ENCODE results near the gene NEURL1.
"Not testable (repeated sequence)": the region's sequence is repeated elsewhere in the genome, so short reads cannot be mapped to it uniquely, and the experiment has no call there.

The NEURL1 gene

DNA sequence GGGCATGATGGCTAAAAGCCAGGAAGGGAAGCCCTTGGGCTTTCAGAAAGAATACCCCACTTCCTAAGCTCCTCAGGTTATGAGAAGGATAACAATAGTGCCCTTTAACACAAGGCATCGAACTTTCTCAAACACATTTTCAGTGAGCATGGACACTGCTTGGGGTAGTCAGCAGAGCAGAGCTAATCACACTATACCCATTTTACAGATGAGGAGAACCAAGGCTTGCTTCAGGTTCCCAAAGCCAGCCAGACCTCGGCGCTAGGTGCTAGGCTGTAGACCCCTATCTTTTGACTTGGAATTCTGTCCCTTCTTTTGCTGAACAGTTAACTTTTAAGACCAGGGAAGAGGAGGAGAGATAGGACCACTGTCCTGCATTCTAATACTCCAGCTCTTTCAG lies 1.8 kb downstream of the NEURL1 start:
- DNase-seq, result no peak

DNA sequence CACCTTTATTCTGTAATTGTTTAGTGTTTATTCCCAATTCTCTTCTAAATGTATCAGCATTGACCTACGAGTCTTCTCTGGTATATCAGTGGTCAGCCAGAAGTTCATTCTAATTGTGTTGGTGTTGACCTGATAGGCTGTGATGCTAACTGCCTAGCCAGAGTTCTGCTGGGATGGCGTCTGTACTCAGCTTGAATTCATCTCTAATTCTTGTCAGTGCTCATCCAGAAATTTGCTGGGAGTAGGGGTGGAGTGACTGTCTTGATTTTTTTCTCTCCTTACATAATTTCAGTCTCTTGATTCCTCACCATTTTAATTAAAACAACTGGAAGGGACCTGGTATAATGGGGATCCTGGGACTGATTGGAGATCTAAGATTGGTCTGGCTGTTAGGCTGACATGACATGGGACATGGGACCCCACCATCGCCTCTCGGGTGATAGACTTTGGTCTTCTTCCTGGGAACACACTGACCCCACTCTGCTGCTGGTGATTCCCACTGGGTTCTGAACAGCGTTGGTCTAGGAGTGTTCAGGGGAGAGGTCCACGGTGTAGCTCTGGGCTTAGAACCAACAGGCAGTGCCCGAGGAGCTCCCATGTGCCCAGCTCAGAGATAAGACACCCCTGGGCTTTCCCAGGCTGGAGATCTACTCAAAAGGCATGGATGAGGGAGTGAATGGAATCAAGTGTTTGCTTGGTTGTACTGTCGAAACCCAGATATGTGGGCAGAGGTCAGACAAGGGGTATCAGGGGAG lies 3.8 kb downstream of the NEURL1 start:
- DNase-seq, result no peak

DNA sequence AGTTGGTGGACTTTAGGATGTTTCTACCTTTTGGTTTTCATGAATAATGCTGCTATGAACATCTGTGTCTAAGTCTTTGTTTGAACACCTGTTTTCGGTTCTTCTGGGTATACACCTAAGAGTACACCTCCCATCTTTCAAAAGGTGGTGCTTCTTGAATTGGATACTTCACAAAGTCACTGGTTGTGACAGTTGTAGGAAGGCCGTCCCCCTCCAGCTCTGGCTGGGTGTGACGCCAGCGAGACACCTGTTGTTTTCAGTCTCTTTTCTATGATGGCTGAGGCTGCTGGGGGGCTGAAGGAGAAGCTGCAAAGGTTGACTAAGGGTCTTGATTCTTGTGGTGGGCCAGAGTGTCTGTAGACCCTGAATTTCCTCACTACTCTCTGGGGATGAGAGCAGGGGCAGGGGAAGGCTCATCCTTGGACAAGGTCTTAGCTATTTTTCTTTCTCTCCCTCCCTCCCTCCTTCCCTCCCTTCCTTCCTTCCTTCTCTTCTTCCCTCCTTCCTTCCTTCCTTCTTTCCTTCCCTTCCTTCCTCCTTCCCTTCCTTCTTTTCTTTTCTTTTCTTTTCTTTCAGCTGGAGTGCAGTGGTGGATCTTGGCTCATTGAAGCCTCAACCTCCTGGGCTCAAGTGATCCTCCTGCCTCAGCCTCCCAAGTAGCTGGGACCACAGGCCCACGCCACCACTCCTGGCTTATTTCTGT lies 5.6 kb downstream of the NEURL1 start:
- no peak for DNase-seq

DNA sequence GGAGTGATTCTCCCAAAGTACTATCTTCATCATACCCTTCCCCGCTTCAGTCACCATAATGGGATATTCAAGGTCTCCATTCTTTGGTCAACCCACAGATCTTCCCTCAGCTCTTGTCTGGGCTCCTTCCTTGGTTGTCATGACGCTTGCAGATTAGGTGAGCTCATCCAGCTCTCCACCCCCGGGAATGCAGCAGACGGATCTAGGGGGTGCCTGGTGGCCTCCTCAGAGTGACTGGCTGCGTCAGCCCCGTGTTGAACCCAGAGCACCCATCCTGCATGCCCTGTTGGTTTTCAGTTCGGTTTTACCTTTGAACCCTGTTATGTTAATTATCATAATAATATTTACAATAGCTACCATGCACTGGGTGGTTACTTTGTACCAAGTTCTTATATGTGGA lies 6.4 kb downstream of the NEURL1 start:
- DNase-seq, result no peak

DNA sequence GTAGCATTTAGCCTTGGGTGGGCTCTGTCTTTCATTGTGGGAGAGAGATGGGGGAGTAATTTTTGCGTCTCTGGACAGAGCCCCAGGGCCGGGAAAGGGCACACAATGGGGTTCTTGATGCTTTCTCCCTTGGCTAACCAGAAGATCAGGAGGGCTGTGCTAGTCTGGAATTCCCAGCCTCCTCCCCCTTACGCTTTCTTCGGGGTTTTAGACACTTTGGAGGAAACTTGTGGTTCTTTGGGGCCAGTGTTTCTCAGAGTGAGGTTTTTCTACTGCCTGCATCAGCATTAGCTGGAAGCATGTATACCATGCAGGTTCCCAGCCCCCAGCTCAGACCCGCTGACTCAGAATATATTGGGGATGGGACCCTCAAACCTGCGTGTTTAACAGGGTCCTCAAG lies 7.0 kb downstream of the NEURL1 start:
- DNase-seq, result no peak

DNA sequence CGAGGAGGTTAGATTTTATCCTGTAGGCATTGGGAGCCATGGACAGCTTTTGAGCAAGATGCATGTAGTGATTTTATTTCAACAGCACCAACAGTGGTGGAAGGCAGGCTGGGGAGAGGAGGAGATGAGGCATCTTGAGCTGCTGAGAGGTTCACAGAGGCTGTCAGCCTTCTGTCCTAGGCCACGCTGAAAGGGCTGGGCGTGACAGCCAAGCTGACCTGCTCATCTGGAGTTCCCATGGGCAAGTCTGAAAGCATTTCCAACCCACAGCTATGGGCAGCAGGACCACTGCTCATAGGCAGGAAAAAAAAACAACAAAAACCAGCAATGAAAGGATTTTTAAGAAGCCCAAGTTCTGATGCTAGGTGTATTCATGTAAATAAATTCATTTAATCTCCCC lies 7.7 kb downstream of the NEURL1 start:
- DNase-seq, result no peak

DNA sequence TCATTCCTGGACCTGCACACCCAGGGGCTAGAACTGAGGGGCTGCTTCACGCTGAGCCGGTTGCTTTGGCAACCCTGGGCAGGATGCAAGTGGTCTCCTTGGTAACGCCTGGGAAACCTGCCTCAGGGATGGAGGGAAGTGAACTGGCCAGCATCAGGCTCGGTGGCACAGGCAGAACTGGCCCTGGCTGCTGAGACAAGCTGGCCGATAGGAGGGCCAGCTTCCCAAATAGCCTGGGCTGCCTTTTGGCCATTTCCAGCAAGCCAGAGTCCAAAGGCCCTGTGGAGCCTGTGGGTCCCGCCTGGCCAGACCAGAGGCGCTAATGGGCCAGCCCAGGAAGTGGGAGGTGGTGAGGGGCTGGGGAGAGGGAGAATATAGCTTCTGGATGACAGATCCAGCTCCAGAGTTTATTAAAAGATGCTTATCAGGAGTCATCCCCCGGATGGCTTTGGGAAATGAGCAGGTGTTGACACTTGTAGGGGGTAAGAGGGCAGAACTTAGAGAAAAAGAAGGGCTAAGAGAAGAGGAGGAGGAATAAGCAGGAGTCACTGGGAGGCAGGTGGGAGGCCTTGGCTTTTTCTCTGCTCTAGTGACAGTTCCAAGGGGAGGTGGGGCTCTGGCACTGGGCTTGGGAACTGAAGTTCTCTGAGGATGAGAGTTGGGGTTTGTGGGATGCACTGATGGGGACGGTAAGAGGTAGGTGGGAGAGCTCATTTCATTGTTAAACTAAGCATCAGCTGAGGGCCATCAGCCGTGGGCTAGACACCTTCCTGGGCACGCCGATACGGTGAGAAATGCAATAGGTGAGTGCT lies 9.6 kb downstream of the NEURL1 start:
- no peak for DNase-seq

DNA sequence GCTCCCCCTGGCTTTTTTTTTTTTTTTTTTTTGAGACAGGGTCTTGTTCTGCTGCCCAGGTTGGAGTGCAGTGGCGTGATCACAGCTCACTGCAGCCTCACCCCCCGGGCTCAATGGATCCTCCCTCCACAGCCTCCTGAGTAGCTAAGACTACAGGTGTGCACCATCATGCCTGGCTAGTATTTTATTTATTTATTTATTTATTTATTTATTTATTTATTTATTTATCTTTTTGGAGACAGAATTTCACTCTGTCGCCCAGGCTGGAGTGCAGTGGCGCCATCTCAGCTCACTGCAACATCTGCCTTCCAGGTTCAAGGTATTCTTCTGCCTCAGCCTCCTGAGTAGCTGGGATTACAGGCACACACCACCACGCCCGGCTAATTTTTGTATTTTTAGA lies 10.3 kb downstream of the NEURL1 start:
- DNase-seq, result not testable (repeated sequence)

DNA sequence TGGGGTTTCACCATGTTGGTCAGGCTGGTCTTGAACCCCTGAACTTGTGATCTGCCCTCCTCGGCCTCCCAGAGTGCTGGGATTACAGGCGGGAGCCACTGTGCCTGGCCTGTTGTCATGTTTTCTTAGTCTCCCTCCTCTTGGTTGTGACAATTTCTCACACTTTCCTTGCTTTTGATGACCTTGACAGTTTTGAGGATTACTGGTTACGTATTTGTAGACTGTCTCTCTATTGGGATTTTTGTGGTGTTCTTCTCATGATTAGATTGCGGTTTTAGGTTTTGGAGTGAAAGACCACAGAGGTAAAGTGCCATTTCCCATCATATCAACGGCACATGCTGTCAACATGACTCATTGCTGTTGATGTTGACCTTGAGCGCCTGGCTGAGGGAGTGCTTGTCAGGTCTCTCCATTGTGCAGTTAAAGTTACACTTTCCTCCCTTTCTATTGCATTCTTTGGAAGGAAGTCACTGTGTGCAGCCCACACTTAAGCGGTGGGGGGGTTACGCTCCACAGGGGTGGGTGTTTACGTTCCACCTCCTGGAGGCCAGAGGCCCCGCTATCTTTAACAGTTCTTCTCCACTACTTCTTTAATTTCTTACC lies 10.8 kb downstream of the NEURL1 start:
- DNase-seq, result peak; percentile 25 to 37

DNA sequence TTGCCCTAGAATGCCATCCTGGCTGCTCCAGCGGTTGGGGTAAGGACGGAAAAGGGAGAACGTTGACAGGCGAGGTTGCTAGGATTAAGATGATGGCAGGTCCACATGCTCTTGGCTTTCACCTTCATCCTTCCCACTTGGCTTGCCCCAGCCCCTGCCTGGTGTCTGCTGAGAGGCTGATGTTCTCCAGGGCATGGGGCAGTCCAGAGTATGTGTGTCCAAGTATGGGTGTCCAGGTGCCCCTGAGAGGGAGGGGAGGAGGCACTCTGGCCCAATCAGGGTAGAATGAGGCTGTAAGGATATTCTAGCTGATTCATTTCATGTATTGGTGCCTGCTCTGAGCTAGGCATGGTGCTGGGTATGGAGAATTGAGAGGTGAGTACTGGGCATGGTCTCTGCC lies 12.6 kb downstream of the NEURL1 start:
- DNase-seq, result no peak

DNA sequence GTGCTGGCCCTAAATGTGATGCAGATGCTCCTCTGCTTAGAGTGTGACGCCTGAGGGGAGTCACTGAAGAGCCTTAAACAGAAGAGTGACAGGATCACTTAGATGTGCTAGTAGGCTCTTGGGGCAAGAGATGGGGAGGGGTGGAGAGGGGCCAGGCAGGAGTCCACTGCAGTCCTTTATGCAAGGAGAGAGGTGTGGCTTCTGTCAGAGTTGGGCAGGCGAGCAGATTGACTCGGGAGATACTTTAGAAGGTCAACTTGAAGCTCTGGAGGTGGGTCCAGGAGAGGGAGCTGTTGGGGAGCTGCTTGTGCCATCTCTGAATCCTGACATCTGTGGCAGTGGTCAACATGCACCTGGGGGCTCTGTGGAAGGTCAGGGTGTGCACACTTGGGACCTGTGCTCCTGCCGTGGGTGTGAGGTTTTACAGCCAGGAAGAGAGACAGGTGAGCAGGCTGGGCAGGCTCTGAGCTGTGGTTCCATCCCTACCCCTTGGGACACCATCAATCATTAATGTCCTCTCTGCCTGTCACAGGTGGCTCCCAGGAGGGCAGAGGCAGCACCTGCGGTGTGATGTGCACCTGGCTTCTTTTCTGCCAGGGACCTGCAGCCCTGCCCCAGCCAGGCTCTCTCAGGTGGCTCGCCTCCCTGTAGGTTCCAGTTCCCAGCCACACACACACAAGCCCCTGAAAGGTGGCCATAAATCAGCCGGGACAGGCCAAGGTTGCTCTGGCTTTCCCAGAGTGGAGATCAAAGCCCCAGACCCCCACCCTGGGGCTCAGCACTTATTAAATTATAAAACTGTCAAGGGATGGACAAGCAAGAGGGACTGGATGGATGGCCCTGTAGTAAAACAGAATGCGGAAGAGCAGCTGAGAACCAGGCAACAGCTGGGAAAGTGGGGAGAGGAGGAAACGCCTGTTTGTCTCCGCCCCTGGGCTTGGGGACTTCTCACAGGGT lies 14.0 kb downstream of the NEURL1 start:
- no peak for DNase-seq

DNA sequence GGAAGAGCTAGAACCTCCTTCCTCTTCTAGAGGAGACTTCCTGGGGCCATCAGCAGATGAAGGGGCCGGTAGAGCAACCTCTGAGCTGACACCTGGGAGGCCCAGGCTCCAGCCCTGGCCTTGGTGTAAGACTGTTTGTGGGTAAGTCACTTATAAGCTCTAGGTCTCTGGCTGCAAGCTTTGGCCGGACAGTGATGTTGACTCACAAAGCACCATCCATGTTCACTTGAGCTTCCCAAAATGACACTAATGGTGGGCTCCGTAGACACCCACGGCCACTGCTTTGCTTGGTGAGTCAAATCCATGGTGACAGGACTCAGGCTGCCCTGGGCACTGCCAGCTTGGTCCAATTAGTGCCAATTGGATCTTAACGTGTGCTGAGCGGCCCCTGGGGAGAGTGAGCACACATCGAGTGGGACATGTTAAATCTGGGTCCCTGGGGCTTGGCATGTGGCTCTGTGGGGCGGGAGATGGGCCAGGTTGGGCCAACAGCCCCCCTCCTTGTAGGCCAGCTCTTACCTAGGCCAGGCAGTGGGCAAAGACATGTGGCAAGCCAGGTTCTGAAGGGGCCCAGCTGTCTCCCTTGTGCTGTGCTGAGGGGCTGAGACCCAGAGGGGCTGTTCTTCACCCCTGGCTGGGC lies 16.7 kb downstream of the NEURL1 start:
- no peak for DNase-seq

DNA sequence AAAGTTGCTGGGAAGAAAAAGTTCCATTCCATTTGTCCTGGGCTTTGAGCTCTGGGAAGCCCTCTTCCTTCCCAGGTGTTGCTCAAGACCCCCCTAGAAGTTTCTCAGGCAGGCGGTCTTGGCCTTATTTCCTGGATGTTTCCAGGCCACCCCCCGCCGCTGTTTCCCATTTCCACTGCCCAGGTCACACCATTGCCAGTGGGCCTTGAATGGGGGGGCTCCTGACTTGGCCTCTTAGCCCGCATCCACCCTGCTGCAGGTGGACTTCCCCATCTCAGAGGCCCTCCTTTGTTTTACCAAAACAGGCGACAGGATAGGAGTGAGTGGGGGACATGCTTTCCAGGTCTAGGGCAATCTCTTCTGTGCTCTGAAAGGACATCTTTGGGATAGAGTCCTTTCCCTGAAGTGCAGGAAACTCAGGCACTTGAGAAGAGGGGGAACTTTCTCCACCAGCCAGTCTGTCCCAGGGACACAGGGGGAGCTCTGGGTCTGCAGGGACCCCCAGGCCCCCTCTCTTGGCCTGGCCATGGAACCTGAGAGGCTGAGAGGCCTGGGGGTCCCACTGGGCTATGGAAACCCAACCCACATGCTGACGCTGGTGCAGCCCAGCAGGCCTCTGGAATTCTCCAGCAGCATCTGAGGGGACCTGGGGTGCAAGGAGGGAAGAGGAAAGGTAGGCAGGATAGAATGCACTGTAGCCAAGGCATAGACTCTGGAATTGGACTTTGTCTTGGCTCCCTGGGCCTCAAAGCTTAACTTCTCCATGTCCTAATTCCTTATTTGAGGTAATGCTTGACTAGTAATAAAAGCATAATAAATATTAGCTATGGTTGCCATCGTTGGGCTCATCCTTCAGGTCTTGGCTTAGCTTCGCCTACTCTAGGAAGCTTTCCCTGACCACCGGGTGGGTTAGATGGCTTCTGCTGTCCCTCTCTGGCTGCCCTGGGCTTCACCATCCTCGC lies 17.6 kb downstream of the NEURL1 start:
- DNase-seq, result no peak

DNA sequence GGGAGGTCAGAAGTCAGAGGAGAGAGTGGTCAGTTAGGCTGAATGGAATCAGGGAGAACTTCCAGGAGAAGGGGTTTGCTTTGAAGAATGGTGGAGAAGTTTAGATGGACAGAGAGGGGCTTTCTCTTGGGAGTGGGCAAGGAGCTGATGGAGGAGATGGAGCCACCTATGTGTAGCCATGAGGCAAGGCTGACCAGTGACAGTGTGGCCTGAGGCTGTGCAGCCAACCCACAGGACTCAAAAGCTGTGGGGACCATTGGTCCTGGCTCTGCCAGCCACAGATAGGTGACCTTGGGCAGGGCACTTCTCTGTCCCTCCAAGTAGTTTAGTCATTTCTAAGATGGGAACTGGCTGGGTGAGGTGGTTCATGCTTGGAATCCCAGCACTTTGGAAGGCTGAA lies 18.7 kb downstream of the NEURL1 start:
- DNase-seq, result no peak

DNA sequence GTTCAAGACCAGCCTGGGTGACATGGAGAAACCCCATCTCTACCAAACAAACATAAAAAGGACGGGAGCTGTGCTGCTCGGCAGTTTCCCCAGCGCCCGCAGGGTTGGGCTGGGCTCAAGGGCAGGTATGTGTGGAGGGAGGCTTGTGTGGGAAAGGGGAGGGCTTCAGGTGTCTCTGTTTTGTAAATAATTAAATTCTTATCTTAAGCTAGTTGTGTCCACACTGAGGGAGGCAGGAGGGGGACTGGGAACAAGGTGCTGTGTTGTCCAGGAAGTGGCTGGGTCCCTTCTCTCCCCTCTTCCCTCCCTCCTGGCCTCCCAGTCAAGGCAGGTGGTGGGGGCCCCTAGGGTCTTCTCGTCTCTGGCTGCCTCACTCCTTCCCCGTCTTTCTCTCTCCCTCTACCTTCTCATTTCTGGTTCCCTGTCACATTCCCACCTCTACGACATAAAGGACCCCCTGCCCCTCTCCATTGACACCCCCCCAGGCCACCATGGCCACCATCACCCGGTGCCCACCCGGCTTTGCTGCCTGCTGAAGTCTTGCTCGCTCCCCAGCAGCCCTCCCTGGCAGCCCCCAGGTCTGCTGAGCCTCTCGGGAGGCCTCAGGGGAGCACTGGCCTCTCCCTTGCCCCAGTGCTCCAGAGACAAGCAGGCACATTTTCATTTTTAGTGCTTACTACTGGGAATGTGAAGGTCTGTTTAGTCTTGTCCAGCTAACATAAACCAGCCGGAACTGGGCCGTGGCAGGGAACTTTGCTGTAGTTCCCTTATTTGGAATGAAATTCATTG lies 19.3 kb downstream of the NEURL1 start:
- no peak for DNase-seq

DNA sequence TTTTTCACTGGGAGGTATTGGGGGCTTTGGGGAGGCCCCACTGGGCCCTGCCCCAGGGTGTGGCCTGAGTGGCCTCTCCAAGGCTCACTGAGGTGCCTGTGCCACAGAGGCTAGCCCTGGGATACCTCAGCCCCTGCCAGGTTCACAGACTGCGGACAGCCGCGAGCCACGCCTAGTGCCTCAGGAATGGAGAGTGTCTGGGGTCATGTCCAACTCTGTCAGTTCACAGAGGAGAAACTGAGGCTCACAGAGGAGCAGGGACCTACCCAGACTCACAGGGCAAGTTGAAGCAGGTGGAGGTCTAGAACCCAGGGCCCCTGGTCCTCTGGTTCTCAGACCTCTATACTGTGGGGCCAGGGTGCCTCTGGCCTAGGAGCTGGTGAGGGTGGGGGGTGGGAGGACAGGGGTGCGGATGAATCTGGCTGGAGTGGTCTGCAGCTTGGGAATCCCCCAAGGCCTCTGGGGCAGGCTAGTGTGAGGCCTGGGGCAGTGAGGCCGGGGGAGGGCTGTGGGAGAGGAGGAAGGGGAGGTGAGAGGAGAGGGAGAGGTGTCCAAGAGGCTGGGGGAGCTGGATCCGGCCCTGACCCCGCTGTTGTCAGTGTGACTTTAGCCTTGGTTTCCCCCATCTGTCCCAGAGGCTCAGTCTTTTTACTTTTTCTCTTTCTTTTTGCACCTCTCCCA lies 20.0 kb downstream of the NEURL1 start:
- DNase-seq, result no peak

DNA sequence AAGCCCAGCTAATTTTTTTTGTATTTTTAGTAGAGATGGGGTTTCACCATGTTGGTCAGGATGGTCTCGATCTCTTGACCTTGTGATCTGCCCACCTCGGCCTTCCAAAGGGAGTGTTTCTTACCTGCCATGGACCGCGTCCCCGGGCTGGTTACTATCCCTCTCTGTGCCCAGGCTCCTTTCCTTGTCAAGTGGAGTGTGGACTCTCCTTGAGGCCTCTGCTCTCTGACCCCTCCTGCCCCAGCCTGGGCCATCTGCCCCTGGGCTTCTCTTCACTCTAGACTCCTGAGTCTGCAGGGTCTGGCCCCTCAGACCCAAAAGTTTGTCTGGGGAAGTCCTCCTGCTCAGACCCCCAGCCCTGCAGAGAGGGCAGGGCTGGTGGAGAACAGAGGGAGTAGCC lies 20.7 kb downstream of the NEURL1 start:
- DNase-seq, result no peak

DNA sequence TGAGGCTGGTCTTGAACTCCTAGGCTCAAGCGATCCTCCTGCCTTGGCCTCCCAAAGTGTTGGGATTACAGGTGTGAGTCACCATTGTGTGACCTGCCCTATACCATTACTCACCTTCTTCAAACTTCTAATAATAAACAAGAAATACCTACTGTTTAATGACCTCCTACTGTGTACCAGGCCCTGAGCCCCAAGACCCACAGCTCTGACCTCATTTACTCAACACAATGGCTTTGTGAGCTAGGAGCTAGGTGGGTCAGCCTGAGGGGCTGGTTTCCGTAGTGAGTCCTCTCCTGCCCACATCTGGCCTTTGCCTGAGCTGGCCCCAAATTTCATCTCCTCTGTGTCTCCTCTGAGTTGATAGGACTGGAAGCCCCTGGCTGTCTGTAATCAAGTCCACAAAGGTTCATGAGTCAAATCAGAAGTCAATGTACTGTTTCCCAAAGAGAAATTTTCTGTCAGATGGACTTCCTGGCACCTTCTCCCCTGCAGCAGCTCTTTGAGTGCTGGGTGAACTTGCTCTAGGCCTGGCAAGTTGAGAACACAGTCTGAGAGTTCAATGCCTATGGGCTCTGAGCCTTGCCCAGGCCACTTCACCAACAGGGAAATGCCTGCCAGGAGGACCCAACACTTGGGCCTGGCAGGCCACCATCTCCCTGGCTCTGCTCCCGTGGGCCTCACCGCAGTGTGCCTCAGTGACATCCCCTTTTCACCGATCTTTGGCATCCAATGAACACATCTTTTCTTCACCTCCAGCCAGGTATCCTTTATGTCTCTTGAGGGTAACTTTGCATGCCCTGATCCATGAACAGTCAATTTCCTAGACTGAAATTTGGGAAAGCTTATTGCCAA lies 24.0 kb downstream of the NEURL1 start:
- no peak for DNase-seq
